CD4-positive, alpha-beta T cell treated with Interleukin-6 at 100 ng/mL for 8 hours (primary cell): Measurements from ENCODE around the gene OR52N4.
"Not testable (repeated sequence)": the region's sequence is repeated elsewhere in the genome, so short reads cannot be mapped to it uniquely, and the experiment has no call there.

Experiments used
- DNase-seq: peaks from one replicate; pipeline ENCODE4 v3.0.0-alpha.2; 2020; ENCODE audit warnings: mixed read lengths, low spot score

The OR52N4 gene

GRCh38 chr11:5753943-5754342 lies at the start of gene OR52N4:
Gene OR52N4 (plus strand): TSS chr11:5754243. CDS start chr11:5754741, 498 bp downstream.
- DNase-seq, result no peak

GRCh38 chr11:5705688-5706087 lies 48.4 kb upstream of the OR52N4 start:
- DNase-seq, result no peak

GRCh38 chr11:5712507-5712906 lies 41.5 kb upstream of the OR52N4 start:
- DNase-seq, result no peak

GRCh38 chr11:5713695-5714094 lies 40.3 kb upstream of the OR52N4 start:
- DNase-seq, result no peak

GRCh38 chr11:5716518-5716917 lies 37.5 kb upstream of the OR52N4 start:
- DNase-seq, result not testable (repeated sequence)

GRCh38 chr11:5719703-5720495 lies 34.1 kb upstream of the OR52N4 start:
- DNase-seq, result no peak

- no peak for DNase-seq
Observed at GRCh38 chr11:5722622-5723021, 31.4 kb upstream of the OR52N4 start.

GRCh38 chr11:5726351-5726750 lies 27.7 kb upstream of the OR52N4 start:
- no peak for DNase-seq

GRCh38 chr11:5727691-5728090 lies 26.4 kb upstream of the OR52N4 start:
- DNase-seq, result no peak

- DNase-seq, result no peak
Observed at GRCh38 chr11:5736396-5736795, 17.6 kb upstream of the OR52N4 start, which contains the start of gene OR56B1. Gene OR56B1 (plus strand): TSS chr11:5736448. CDS start chr11:5736517, 69 bp downstream.

- no peak for DNase-seq
Observed at GRCh38 chr11:5737091-5737490, 17.0 kb upstream of the OR52N4 start.

GRCh38 chr11:5737670-5738392 lies 16.2 kb upstream of the OR52N4 start:
- DNase-seq, result no peak

- no peak for DNase-seq
Observed at GRCh38 chr11:5738431-5738830, 15.6 kb upstream of the OR52N4 start.

- DNase-seq, result no peak
Observed at GRCh38 chr11:5746614-5747013, 7.4 kb upstream of the OR52N4 start.

- DNase-seq, result no peak
Observed at GRCh38 chr11:5749836-5750235, 4.2 kb upstream of the OR52N4 start.

GRCh38 chr11:5767056-5767455 lies 13.0 kb downstream of the OR52N4 start:
- DNase-seq, result no peak

- no peak for DNase-seq
Observed at GRCh38 chr11:5783255-5783654, 29.2 kb downstream of the OR52N4 start, which contains the start of gene OR52N5. Gene OR52N5 (minus strand): TSS chr11:5783355. CDS start chr11:5778634, 4,721 bp downstream.

- no peak for DNase-seq
Observed at GRCh38 chr11:5791165-5791564, 37.1 kb downstream of the OR52N4 start, which contains the start of gene OR52N1. Gene OR52N1 (minus strand): TSS chr11:5791265. CDS start chr11:5788816, 2,449 bp downstream.

- no peak for DNase-seq
Observed at GRCh38 chr11:5796541-5796940, 42.5 kb downstream of the OR52N4 start.

- DNase-seq, result no peak
Observed at GRCh38 chr11:5803982-5804381, 49.9 kb downstream of the OR52N4 start.
